Muscle of arm (tissue), 14 donors: Measurements from ENCODE around the gene KCNJ8. TPM values are rescaled to one million over a fixed set of nuclear protein-coding genes. Genes with fewer than 3 reads are reported as not detected.
A peak's percentile ranks its signal among the peaks of the same experiment; 100 is the strongest.
"Not testable (repeated sequence)": the region's sequence is repeated elsewhere in the genome, so short reads cannot be mapped to it uniquely, and the experiment has no call there.

Experiments used
- DNase-seq: peaks from one replicate; pipeline ENCODE4 v3.0.0-alpha.2; 2013
- long read RNA-seq, 11 donors: transcript quantifications; one replicate each; lab custom pipeline, GENCODE V29; 2026
- polyA plus RNA-seq, 12 donors: library from polyadenylated mRNA; unstranded; fragments of 120-200 nt; gene quantifications; one replicate each; pipeline ENCODE4 v1.2.1, GENCODE V29; 2013; ENCODE audit not compliant: insufficient read length in 12 of 12

KCNJ8 gene
- polyA plus RNA-seq: 10 to 100 TPM in 11 of 12 donors, not detected in 1; 22.1 to 37.8 (median 27.4) TPM
- long read RNA-seq, donor 1, partial matches to known transcripts: 0 of 4 reads
- long read RNA-seq, donor 1, other reads (novel, unspliced or antisense): 0 of 4 reads
- long read RNA-seq, donor 2, transcript KCNJ8-201 (3 exons, 2,389 nt): major isoform, 16 of 16 reads
- long read RNA-seq, donor 2, partial matches to known transcripts: 0 of 16 reads
- long read RNA-seq, donor 2, other reads (novel, unspliced or antisense): 0 of 16 reads
- long read RNA-seq, donor 3, transcript KCNJ8-201 (3 exons, 2,389 nt): major isoform, 9 of 9 reads
- long read RNA-seq, donor 3, partial matches to known transcripts: 0 of 9 reads
- long read RNA-seq, donor 3, other reads (novel, unspliced or antisense): 0 of 9 reads
- long read RNA-seq, donor 4, transcript KCNJ8-201 (3 exons, 2,389 nt): major isoform, 6 of 6 reads
- long read RNA-seq, donor 4, partial matches to known transcripts: 0 of 6 reads
- long read RNA-seq, donor 4, other reads (novel, unspliced or antisense): 0 of 6 reads
- long read RNA-seq, donor 5: 0 reads
- long read RNA-seq, donor 6, transcript KCNJ8-201 (3 exons, 2,389 nt): major isoform, 6 of 6 reads
- long read RNA-seq, donor 6, partial matches to known transcripts: 0 of 6 reads
- long read RNA-seq, donor 6, other reads (novel, unspliced or antisense): 0 of 6 reads
- long read RNA-seq, donor 7, partial matches to known transcripts: 0 of 2 reads
- long read RNA-seq, donor 7, other reads (novel, unspliced or antisense): 0 of 2 reads
- long read RNA-seq, donor 8, transcript KCNJ8-201 (3 exons, 2,389 nt): major isoform, 19 of 19 reads
- long read RNA-seq, donor 8, partial matches to known transcripts: 0 of 19 reads
- long read RNA-seq, donor 8, other reads (novel, unspliced or antisense): 0 of 19 reads
- long read RNA-seq, donor 9, transcript KCNJ8-201 (3 exons, 2,389 nt): major isoform, 7 of 7 reads
- long read RNA-seq, donor 9, partial matches to known transcripts: 0 of 7 reads
- long read RNA-seq, donor 9, other reads (novel, unspliced or antisense): 0 of 7 reads
- long read RNA-seq, donor 10, transcript KCNJ8-201 (3 exons, 2,389 nt): major isoform, 11 of 11 reads
- long read RNA-seq, donor 10, partial matches to known transcripts: 0 of 11 reads
- long read RNA-seq, donor 10, other reads (novel, unspliced or antisense): 0 of 11 reads
- long read RNA-seq, donor 11, transcript KCNJ8-201 (3 exons, 2,389 nt): major isoform, 8 of 8 reads
- long read RNA-seq, donor 11, partial matches to known transcripts: 0 of 8 reads
- long read RNA-seq, donor 11, other reads (novel, unspliced or antisense): 0 of 8 reads

GRCh38 chr12:21774358-21775132, at the start of gene KCNJ8:
KCNJ8 (minus strand) TSS chr12:21774706; CDS start chr12:21773616, 1,090 bp downstream.
- peak; percentile 71 for DNase-seq

DNA sequence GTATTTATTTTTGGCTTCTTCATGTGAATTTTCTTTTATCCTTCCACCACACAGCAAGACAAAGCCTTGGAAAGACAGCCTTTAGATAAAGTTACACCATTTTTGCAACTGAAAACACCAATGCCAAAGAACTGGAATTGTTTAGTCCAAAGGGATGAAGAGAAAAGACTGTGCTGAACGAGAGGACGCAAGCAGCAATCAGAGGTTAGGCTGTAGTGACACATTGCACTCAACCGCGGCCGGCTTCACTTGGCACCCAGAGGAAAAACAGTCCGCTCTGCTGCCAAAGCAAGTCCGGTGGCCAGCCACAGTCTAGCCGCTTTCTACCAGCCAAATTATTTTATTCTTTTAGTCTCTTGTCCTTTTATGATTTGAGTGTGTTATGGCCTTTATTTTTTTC, 49.1 kb upstream of the KCNJ8 start:
- DNase-seq: no peak

- DNase-seq: no peak
Observed at GRCh38 chr12:21819678-21820077, 45.2 kb upstream of the KCNJ8 start.

DNA sequence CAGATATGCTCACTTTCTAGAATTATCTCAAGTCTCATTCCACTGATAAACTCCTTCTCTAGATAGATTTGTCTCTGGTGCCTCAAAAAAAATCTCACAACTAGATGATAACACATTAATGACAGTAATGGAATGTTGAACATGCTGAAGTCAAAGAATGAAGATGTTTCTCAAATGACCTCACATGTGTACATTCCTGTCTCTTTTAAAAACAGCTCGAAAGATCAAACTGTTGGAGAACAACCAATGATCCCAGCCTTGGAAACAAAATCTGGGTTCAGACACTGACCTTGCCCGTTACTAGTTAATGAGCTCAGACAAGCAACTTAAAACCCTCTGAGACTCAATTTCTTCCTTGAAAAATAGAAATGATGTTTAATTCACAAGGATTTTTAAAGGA, 44.7 kb upstream of the KCNJ8 start:
- DNase-seq: peak; percentile 27

DNA sequence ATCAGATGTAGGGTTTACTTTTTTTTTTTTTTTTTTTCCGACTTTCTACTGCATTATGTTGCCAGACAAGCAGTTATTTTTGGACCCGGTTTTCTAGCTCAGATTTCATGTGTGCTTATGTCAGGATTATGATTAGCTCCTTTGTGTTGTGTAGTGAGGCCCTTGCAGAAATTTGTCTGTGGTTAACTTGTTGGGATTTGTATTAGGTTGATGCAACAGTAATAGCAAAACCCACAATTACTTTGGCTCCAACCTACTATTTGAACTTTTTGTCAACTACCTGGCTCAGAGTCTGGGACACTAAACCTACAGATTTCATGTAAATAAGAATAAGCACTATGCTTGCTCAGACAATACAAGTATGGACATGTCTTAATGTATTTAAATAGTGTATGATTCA, 44.1 kb upstream of the KCNJ8 start:
- peak; percentile 27 for DNase-seq

- DNase-seq: no peak
Observed at GRCh38 chr12:21815306-21816062, 41.0 kb upstream of the KCNJ8 start.

- DNase-seq: no peak
Observed at GRCh38 chr12:21814814-21815213, 40.3 kb upstream of the KCNJ8 start.

DNA sequence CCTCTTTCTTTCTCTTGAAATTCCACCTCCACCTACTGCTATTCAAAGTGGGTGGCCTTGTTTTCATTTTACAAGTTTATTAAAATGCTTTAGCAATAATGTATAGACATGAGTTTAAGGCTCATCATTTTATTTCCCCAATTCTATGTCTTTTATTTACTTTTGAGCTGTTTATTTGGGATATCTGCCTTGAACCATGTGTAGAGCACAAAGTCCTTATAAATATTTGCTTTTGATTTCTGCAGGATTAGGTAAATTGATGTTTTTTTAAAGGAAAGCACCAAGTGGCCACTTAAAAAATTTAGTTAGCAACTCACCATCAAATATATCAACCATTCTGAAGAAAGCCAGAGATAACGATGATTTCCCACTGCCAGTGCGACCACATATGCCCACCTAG, 39.8 kb upstream of the KCNJ8 start:
- no peak for DNase-seq

GRCh38 chr12:21813751-21814150, 39.2 kb upstream of the KCNJ8 start:
- DNase-seq: no peak

DNA sequence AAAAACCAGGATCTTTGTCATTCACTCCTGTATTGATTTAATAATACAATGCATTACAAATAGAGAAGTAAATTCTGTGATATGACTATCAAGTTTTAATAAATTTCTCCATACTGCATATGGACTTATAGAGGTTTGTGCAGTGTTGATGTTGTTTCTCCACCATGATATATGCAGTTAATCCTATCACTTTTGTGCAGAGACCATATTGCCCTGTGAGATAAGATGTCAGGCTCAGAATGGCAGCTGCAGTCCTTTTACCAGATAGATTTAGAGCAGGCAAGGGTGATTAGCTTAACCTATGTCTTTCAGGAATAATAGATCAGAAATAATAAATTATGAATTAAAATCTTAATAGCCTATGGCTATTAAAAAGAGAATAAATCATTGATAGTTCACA, 38.6 kb upstream of the KCNJ8 start:
- no peak for DNase-seq

DNA sequence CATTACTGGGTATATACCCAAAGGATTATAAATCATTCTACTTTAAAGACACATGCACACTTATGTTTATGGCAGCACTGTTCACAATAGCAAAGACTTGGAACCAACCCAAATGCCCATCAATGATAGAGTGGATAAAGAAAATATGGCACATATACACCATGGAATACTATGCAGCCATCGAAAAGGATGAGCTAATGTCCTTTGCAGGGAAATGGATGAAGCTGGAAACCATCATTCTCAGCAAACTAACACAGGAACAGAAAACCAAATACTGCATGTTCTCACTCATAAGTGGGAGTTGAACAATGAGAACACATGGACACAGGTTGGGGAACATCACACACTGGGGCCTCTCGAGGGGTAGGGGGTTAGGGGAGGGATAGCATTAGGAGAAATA, 37.8 kb upstream of the KCNJ8 start:
- DNase-seq: not testable (repeated sequence)

- DNase-seq: no peak
Observed at GRCh38 chr12:21809100-21809499, 34.6 kb upstream of the KCNJ8 start.

DNA sequence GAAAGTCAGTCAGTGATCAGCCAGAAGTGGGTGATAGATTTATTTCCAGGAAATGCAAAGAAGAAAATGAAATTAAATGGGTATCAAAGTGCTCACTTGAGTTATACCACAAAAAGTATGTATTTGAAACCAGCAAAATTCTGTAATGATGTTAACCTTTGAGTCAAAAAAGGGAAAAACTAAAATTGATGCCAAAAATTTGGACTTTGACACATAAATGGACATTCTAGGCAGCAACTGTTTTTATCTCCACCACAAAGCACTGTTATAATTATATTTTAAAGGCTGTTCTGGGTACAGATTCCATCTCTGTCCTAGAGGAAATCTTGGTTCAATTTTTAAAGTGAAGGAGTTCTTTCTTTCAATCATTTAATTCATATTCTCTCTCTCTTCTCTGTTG, 31.7 kb upstream of the KCNJ8 start:
- DNase-seq: no peak

- no peak for DNase-seq
Observed at GRCh38 chr12:21801522-21802288, 27.2 kb upstream of the KCNJ8 start.

GRCh38 chr12:21800011-21800410, 25.5 kb upstream of the KCNJ8 start:
- no peak for DNase-seq

DNA sequence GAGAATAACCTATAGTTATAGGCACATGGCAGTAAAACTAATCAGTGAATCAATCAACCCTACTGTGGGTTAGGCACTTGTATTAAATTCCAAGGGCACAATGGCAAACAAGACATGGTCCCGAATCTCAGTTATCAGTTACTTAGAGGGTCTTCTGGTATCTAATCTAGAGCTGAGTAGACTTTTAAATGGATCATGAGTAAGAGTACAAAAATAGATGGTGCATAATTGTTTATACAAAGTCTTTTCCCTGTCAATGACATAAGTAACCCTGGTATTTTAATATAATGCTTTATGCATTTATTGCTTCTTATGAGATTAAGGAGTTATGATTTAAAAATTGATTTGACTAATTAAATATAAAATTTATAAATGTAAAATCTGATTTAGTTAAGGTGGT, 23.0 kb upstream of the KCNJ8 start:
- no peak for DNase-seq

- DNase-seq: no peak
Observed at GRCh38 chr12:21795648-21796328, 21.3 kb upstream of the KCNJ8 start.

GRCh38 chr12:21794807-21795595, 20.5 kb upstream of the KCNJ8 start:
- DNase-seq: not testable (repeated sequence)
